Immature natural killer cell (primary cell): ENCODE data around the gene VAC14. TPM values are rescaled to one million over a fixed set of nuclear protein-coding genes. Genes with fewer than 3 reads are reported as not detected.

ENCODE experiments used
- DNase-seq, 3 donors: peaks; one replicate each; pipeline ENCODE4 v3.0.0; 2022; ENCODE audit warnings: mixed read lengths in 1 of 3
- H3K27ac Mint-ChIP-seq, 6 donors: one replicate each; pipeline ENCODE4 v1.8.0; 2020; ENCODE audit warnings: mixed read lengths in 6 of 6, mild to moderate bottlenecking in 5 of 6, inconsistent platforms in 4 of 6, moderate library complexity in 3 of 6
- H3K27me3 Mint-ChIP-seq, 3 donors: one replicate each; pipeline ENCODE4 v1.8.0; 2020 to 2021; ENCODE audit warnings: low read depth in 3 of 3, mild to moderate bottlenecking in 3 of 3, mixed read lengths in 3 of 3, moderate library complexity in 3 of 3, inconsistent platforms in 1 of 3
- H3K36me3 Mint-ChIP-seq, 3 donors: one replicate each; pipeline ENCODE4 v1.8.0; 2020; ENCODE audit warnings: mixed read lengths in 3 of 3, inconsistent platforms in 2 of 3, mild to moderate bottlenecking in 2 of 3
- H3K4me1 Mint-ChIP-seq, 2 donors: one replicate each; pipeline ENCODE4 v1.8.0; 2020; ENCODE audit warnings: inconsistent platforms in 2 of 2, mild to moderate bottlenecking in 2 of 2, mixed read lengths in 2 of 2, moderate library complexity in 1 of 2
- H3K4me3 Mint-ChIP-seq, 5 donors: one replicate each; pipeline ENCODE4 v1.8.0; 2020; ENCODE audit warnings: mild to moderate bottlenecking in 5 of 5, mixed read lengths in 5 of 5, inconsistent platforms in 3 of 5, moderate library complexity in 3 of 5
- H3K9me3 Mint-ChIP-seq, 6 donors: one replicate each; pipeline ENCODE4 v1.8.0; 2020; ENCODE audit warnings: mild to moderate bottlenecking in 6 of 6, mixed read lengths in 6 of 6, inconsistent platforms in 4 of 6, moderate library complexity in 3 of 6
- polyA plus RNA-seq, 3 donors: library from polyadenylated mRNA; unstranded; fragments of 300-500 nt; fragmentation: Illumina TruSeq; gene quantifications; one replicate each; pipeline ENCODE4 v1.2.3, GENCODE V29; 2021

VAC14 gene
- polyA plus RNA-seq, 3 donors from 2014 or later = 19.1 to 42.2 (median 28.1) TPM

- peaks cover 0 to 8% of the 10 kb centered on the region in 2 donors for H3K4me1 Mint-ChIP-seq
- no peaks in the 10 kb centered on the region for H3K9me3 Mint-ChIP-seq
- peak within 1 kb of the TSS in 1 of 6 donors; percentile 55 for H3K27ac Mint-ChIP-seq
- peaks cover under 1 to 6% (median 3%) of the 10 kb centered on the region in 3 donors for H3K27me3 Mint-ChIP-seq
- peaks cover 0 to 4% (median 0%) of the 10 kb centered on the region in 3 donors for H3K36me3 Mint-ChIP-seq
- DNase-seq = no peak
- peak within 1 kb of the TSS; percentile 38 to 70 (median 66) for H3K4me3 Mint-ChIP-seq
Observed at GRCh38 chr16:70685938-70686375, 115.0 kb downstream of the VAC14 start, which contains the start of gene MTSS2. TSS of gene MTSS2 (minus strand) at chr16:70686053. CDS start at chr16:70685791, 262 bp downstream.

DNA sequence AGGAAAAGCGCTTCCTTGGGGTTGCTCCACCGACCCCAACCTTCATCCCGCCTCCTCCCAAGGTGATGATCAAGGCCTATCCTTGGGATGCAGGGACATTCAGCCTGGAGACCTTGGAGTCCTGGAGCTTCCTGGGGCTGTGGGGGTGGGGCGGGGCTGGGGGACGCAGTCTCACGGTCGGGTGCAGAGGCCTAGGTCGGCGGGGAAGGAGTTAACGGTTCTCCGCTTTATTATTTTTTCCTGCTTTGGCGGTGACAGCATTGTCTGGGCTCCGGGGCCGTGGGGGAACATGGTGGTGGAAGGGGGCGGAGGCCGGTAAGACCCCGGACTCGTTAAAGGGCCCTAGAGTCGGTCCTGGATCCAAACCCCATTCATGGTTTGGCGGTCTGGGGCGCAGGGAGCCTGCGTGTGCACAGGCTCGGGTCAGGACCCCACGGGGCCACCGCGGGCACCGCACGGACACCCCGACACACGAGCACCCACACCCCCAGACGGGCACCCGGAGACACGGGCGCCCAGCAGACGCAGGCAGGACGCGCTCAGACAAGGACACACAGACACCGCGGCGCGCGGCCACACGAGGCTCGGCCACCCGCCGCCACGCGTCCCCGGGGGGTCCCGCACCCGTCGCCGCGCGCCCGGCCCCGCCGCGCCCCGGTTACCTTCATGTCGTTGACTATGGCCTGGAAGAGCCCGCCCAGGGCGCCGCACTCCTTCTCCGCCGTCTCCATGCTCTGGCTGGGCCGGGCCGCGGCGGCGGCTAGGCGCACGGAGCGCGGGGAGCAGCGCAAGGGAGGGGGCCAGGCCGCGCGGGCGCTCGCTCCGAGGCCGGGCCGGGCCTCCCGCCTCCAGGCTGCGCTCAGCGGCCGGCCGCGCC is 115.7 kb downstream of the VAC14 start:
- H3K4me1 Mint-ChIP-seq = peaks cover 0 to 8% of the 10 kb centered on the region in 2 donors
- peak overlapping the region in 4 of 5 donors; percentile 24 to 67 (median 58) for H3K4me3 Mint-ChIP-seq
- DNase-seq = no peak
- no peaks in the 10 kb centered on the region for H3K9me3 Mint-ChIP-seq
- no peak overlapping the region for H3K27ac Mint-ChIP-seq
- H3K36me3 Mint-ChIP-seq = peaks cover 0 to 4% (median 0%) of the 10 kb centered on the region in 3 donors
- peaks cover 2 to 6% (median 3%) of the 10 kb centered on the region in 3 donors for H3K27me3 Mint-ChIP-seq

DNA sequence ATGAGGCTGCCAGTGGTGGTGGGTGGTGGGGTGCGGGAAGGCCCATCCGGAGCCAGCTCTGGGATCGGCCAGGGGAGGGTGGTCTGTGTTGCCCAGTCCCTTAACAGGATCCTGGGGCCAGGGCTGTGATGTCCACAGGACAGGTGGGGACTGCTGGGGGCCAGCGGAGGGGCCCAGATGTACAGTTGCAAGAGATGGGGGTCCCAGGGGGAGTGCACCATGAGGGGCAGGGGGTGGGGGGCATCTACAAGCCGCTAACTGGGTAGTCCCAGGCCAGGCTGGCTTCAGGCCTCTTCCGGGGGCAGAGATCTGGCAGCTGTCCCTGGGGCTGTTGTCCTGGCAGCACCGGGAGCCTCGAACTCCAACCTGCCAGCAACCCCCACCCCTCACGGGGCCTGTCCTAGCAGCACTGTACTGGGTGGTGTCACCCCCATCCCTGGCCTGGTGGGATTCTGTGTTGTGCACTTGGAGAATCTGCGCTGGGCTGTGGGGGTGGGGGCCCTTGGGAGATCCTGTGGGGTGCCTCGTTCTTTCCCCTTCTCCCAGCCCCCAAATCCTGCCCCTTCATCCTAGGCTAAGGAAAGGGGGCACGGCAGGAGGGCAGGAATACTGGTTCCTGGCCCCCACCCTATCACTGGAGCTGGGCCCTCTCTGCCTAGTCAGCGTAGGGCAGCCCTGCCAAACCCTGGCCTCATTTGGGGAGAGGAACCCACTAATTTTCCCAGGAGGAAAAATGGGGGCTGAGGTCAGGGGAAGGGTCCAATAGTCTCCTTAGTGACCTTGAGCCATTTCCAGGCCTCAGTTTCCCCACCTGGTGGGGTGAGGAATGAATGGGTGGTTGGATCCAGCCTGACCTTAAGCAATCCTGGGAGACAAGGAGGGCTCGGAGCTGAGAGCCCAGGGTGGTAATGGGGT is 116.6 kb downstream of the VAC14 start:
- H3K27ac Mint-ChIP-seq = no peak overlapping the region
- peaks cover 0 to 8% of the 10 kb centered on the region in 2 donors for H3K4me1 Mint-ChIP-seq
- peak overlapping the region in 4 of 5 donors; percentile 24 to 67 (median 58) for H3K4me3 Mint-ChIP-seq

DNA sequence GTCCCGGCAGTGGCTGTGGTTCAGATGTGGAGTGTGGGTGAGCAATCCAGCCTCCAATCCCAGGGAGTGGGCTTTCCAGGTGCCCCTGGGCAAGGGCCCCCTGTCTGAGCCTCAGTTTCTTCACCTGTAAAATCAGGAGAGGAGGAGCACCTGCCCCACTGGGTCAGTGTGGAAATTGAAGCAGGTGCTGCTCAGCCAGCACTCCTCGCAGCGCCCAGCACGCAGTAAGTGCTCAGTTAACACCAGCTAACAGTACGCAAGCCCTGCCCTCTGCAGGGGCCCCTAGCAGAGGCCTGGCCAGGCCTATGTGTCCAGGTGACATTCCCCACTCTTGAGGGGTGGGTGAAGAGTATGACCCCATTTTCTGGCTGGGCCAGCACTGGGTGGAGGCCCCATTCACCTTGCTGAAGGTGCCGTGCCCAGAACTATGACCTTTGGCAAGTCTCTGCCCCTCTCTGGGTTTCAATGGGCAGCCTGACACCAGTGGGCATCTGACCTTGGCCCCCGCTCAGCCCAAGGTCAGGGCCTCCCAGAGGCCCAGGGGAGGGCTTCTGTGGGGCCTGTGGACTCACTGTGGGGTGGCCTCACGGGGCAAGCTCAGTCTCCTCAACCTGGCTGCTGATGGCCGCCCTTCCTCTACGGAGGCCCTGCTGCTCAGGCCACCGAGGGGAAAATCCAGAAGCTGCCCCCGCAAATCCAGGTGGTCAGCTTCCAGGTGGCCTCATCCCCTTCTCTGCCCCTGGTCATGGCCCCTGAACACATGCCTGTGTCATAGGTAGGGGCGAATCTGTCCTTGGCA is 117.6 kb downstream of the VAC14 start:
- no peak for DNase-seq
- Mint-ChIP-seq H3K4me1 (peaks cover 5 to 9% of the 10 kb centered on the region in 2 donors), H3K27me3 (peaks cover 2 to 5% (median 4%) of the 10 kb centered on the region in 3 donors), H3K4me3 (no peak overlapping the region), H3K9me3 (no peaks in the 10 kb centered on the region), H3K27ac (no peak overlapping the region), H3K36me3 (peaks cover 0 to 4% (median 0%) of the 10 kb centered on the region in 3 donors)

More for the DNA sequence above, 116.6 kb downstream of the VAC14 start:
- Mint-ChIP-seq H3K9me3 (no peaks in the 10 kb centered on the region), H3K36me3 (peaks cover 0 to 4% (median 0%) of the 10 kb centered on the region in 3 donors), H3K27me3 (peaks cover 2 to 6% (median 3%) of the 10 kb centered on the region in 3 donors)
- DNase-seq = no peak

- DNase-seq = no peak
- no peaks in the 10 kb centered on the region for H3K9me3 Mint-ChIP-seq
- peaks cover 2 to 5% (median 4%) of the 10 kb centered on the region in 3 donors for H3K27me3 Mint-ChIP-seq
- H3K36me3 Mint-ChIP-seq = peaks cover 0 to 3% (median 0%) of the 10 kb centered on the region in 3 donors
- peaks cover 5 to 9% of the 10 kb centered on the region in 2 donors for H3K4me1 Mint-ChIP-seq
- peak overlapping the region in 1 of 6 donors; percentile 61 for H3K27ac Mint-ChIP-seq
- H3K4me3 Mint-ChIP-seq = peak overlapping the region in 1 of 5 donors; percentile 18
Observed at GRCh38 chr16:70682239-70683145, 118.5 kb downstream of the VAC14 start.

DNA sequence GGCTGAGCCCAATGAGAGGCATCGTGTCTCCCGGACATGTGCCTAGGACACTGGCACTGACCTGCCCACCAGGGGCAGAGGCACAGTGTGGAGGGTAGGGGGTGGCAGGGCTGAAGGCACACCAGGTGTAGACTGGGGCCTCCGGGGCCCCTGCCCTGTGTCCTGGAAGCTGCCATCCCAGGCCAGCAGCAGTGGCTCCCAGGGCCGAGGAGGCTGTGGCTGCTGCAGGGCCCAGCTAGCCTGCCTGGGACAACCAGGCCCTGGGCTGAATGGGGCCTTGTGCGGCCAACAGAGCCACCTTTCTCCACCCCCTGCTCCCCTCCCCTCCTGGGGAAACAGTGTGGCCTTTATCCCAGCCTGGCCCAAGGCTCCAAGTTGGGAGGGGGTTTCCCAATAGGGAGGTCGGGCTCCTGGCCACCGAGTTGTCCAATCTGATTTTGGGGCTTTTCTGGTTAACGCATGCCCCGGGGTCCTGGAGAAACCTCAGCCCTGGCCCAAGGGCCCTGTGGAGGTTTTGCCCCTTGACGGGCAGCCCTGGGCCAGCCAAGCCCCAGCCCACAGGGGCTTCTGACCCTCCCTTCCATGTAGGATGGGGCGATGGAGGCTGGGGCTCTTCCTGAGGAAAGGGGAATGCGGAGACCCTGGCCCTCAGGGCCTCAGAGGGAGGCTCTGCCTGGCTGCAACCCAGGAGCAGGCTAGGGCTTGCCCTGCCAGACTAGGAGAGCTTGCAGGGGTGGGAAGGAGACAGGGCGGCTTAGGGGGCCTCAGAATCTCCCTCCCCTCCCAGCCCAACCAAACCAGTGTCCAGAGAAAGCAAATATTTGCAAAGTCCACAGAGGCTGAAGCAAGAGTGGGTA is 119.3 kb downstream of the VAC14 start:
- H3K36me3 Mint-ChIP-seq = no peaks in the 10 kb centered on the region
- no peak for DNase-seq
- H3K27me3 Mint-ChIP-seq = peaks cover 2 to 4% (median 2%) of the 10 kb centered on the region in 3 donors
- H3K4me3 Mint-ChIP-seq = no peak overlapping the region
- peaks cover 5 to 6% of the 10 kb centered on the region in 2 donors for H3K4me1 Mint-ChIP-seq
- no peaks in the 10 kb centered on the region for H3K9me3 Mint-ChIP-seq
- no peak overlapping the region for H3K27ac Mint-ChIP-seq

GRCh38 chr16:70680495-70681381 is 120.2 kb downstream of the VAC14 start:
- Mint-ChIP-seq H3K9me3 (no peaks in the 10 kb centered on the region), H3K4me3 (no peak overlapping the region), H3K4me1 (peaks cover 1 to 5% of the 10 kb centered on the region in 2 donors), H3K36me3 (no peaks in the 10 kb centered on the region), H3K27me3 (peaks cover 0 to 2% (median 2%) of the 10 kb centered on the region in 3 donors), H3K27ac (no peak overlapping the region)
- no peak for DNase-seq

DNA sequence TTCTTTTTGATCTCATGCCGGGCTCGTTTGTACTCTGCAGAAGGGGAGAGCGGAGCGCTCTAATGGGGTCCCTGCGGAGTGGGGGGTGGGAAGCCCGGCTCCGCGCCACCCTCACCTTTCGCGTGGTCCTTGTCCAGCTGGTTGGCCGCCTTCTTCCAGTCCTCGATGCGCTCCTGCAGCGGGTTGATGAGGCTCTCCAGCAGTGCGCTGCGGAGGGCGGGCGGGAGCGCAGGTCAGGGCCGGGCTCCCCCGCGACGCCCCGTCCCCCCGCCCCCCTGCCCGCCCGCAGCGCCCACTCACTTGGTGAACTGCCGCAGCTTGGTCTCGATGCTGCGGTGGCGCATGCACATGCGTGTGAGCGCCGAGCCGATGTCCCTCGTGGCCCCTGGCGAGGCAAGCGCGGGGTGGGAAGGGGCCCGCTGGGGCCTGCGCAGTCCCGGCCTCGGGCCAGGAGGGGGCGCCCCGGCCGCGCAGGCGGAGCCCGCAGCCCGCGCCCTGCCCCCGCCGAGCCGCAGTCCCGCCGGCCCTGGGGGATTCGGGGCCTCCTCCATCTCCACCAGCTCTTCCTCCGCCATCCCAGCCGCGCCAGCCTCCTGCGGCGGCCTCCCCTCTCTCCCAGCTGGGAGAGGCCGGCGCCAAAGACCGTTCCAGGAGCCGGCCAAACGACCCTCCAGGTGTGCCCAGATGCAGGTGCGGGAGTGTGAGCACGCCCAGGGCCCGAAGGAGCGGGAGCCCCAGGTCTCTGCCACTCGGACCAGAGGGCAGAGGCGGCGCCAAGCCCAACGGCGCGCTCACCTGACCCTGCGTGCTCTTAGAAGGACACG is 121.1 kb downstream of the VAC14 start:
- Mint-ChIP-seq H3K4me1 (peaks cover 1 to 5% of the 10 kb centered on the region in 2 donors), H3K4me3 (no peak overlapping the region), H3K27ac (no peak overlapping the region), H3K9me3 (no peaks in the 10 kb centered on the region), H3K27me3 (peaks cover 0 to 2% (median 2%) of the 10 kb centered on the region in 3 donors), H3K36me3 (no peaks in the 10 kb centered on the region)
- DNase-seq = no peak

- DNase-seq = no peak
- Mint-ChIP-seq H3K4me1 (peaks cover 1 to 5% of the 10 kb centered on the region in 2 donors), H3K4me3 (peak overlapping the region in 1 of 5 donors; percentile 24), H3K27me3 (peaks cover 0 to 2% (median 2%) of the 10 kb centered on the region in 3 donors), H3K27ac (peak overlapping the region in 2 of 6 donors; percentile 13 to 69), H3K36me3 (no peaks in the 10 kb centered on the region), H3K9me3 (no peaks in the 10 kb centered on the region)
Observed at GRCh38 chr16:70678898-70679670, 121.9 kb downstream of the VAC14 start.
